ENCODE results near the gene MAP4K4.

GRCh38 chr2:101874069-101874468 lies 176.6 kb downstream of the MAP4K4 start:
- TF ChIP-seq CTCF (conservative IDR thresholded peaks at IDR 0.05; ENCODE audit: low read depth, low read length): no peak
- no peak for TF ChIP-seq BHLHE40 (IDR thresholded peaks at IDR 0.05; ENCODE audit: low read depth, low read length)
- TF ChIP-seq CHD1 (IDR thresholded peaks at IDR 0.05; ENCODE audit: low read depth, low read length): no peak
- no peak for TF ChIP-seq POLR2A (IDR thresholded peaks at IDR 0.05; ENCODE audit: low read depth, low read length)
- no peak for TF ChIP-seq RAD21 (IDR thresholded peaks at IDR 0.05; ENCODE audit: low read length)
- TF ChIP-seq MAFK (IDR thresholded peaks at IDR 0.05; ENCODE audit: low read depth, low read length): no peak
- no peak for TF ChIP-seq NFE2L2 (IDR thresholded peaks at IDR 0.05; ENCODE audit: low read depth, low read length)
